MCF 10A (cell line): ENCODE data around the gene MRFAP1L1. TPM values are rescaled to one million over a fixed set of nuclear protein-coding genes. Genes with fewer than 3 reads are reported as not detected.

Source experiments
- BruUV-seq: library from RNA; stranded (reverse); fragments of 400-500 nt; replicated peaks from 2 replicates; lab custom pipeline; 2021; lab: Mats Ljungman, UMichigan
- CTCF ChIA-PET: fragments of 300-600 bp; sonication (Branson Sonifier 250); formaldehyde crosslinking; extraction: SDS; loops from one replicate; lab custom pipeline; 2021; ENCODE audit warnings: antibody characterized with exemption, inconsistent platforms; lab: Yijun Ruan, JAX
- POLR2A ChIA-PET: fragments of 300-600, 350-650 bp; sonication (Branson Sonifier 250); formaldehyde crosslinking; extraction: SDS; loops from one replicate; lab custom pipeline; 2020; ENCODE audit warnings: antibody characterized with exemption, inconsistent platforms; lab: Yijun Ruan, JAX
- DNase-seq: peaks from one replicate; pipeline ENCODE4 v3.0.0-alpha.2; 2018; ENCODE audit not compliant: unreplicated experiment
- H3K27ac Mint-ChIP-seq: one replicate; pipeline ENCODE4 v1.8.0; 2022; ENCODE audit warnings: mild to moderate bottlenecking, low read depth, mixed read lengths; ENCODE audit not compliant: unreplicated experiment
- H3K27me3 Mint-ChIP-seq: one replicate; pipeline ENCODE4 v1.8.0; 2022; ENCODE audit warnings: mixed read lengths; ENCODE audit not compliant: insufficient read depth, unreplicated experiment
- H3K36me3 Mint-ChIP-seq: one replicate; pipeline ENCODE4 v1.8.0; 2022; ENCODE audit warnings: mild to moderate bottlenecking, moderate library complexity, mixed read lengths; ENCODE audit not compliant: insufficient read depth, unreplicated experiment
- H3K4me1 Mint-ChIP-seq: one replicate; pipeline ENCODE4 v1.8.0; 2022; ENCODE audit warnings: mixed read lengths; ENCODE audit not compliant: insufficient read depth, unreplicated experiment
- H3K4me3 Mint-ChIP-seq: one replicate; pipeline ENCODE4 v1.8.0; 2022; ENCODE audit warnings: mild to moderate bottlenecking, moderate library complexity, mixed read lengths; ENCODE audit not compliant: unreplicated experiment
- H3K9me3 Mint-ChIP-seq: one replicate; pipeline ENCODE4 v1.8.0; 2022; ENCODE audit warnings: mixed read lengths; ENCODE audit not compliant: unreplicated experiment
- CTCF ChIP-seq: fragments of 200-600 bp; IDR thresholded peaks from one replicate; pipeline ENCODE4 v1.8.0; 2022; ENCODE audit warnings: antibody characterized with exemption, mild to moderate bottlenecking; ENCODE audit not compliant: unreplicated experiment
- intact Hi-C: fragments of 100-400 bp; cut with micrococcal nuclease; formaldehyde crosslinking; loops from 2 replicates; pipeline ENCODE4 v1.14.1; 2022
- total RNA-seq: library from RNA; stranded (reverse); gene quantifications from 2 replicates; pipeline ENCODE4 v1.2.3, GENCODE V29; 2022

The MRFAP1L1 gene
- total RNA-seq, 1 experiment from 2014 or later = 42.5 TPM

DNA sequence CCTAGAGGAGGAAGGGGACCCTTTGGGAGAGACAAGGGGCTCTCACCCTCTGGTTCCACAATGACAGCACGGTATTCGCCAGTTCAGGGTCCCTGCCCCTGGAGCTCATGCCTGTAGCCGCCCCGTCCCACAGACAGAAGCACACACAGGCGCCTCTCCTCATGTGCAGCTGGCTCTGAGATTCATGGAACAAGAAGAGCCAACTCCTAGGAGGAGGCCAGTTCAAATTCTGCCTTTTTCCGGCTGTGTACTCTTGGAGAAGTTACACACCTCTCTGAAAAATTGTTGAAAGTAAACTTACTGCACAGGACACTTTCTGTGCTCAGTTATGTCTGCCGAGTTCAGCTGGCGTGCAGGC lies 21.6 kb upstream of the MRFAP1L1 start:
- no peak for TF ChIP-seq CTCF
- Mint-ChIP-seq H3K9me3 (no peaks in the 10 kb centered on the region), H3K36me3 (no peaks in the 10 kb centered on the region), H3K4me3 (no peak overlapping the region), H3K27ac (peak overlapping the region; percentile 97), H3K27me3 (no peaks in the 10 kb centered on the region), H3K4me1 (peaks cover 4% of the 10 kb centered on the region)
- CTCF ChIA-PET = interaction anchor here (1.9 to 2.8 kb wide), 2 partner anchors 12 to 142 kb away, joined by 10 read pairs; no protein-coding TSS in a partner anchor
- intact Hi-C loops = no loop called here
- BruUV-seq = no TSS peak
- no peak for DNase-seq
- POLR2A ChIA-PET = interaction anchor here (0.9 to 1.0 kb wide), 2 partner anchors 15 to 38 kb away, joined by 3 to 5 read pairs; partner anchors contain the start of gene BLOC1S4

- Mint-ChIP-seq H3K27ac (no peak overlapping the region), H3K27me3 (no peaks in the 10 kb centered on the region), H3K36me3 (no peaks in the 10 kb centered on the region), H3K4me1 (peaks cover 4% of the 10 kb centered on the region), H3K9me3 (no peaks in the 10 kb centered on the region), H3K4me3 (no peak overlapping the region)
- no TSS peak for BruUV-seq
- ChIA-PET POLR2A (interaction anchor here (0.6 to 1.3 kb wide), 5 partner anchors 15 to 328 kb away, joined by 3 to 5 read pairs (median 3); partner anchors contain the start of gene BLOC1S4), CTCF (interaction anchor here (0.6 to 2.8 kb wide), 4 partner anchors 11 to 1876 kb away, joined by 3 to 10 read pairs (median 8); no protein-coding TSS in a partner anchor)
- DNase-seq = no peak
- TF ChIP-seq CTCF = no peak
- intact Hi-C loops = no loop called here
Observed at GRCh38 chr4:6730603-6731317, 21.1 kb upstream of the MRFAP1L1 start.

GRCh38 chr4:6728320-6729029 lies 18.8 kb upstream of the MRFAP1L1 start:
- DNase-seq = no peak
- POLR2A ChIA-PET = interaction anchor here (0.6 to 1.1 kb wide), 2 partner anchors 12 to 31 kb away, joined by 3 read pairs; no protein-coding TSS in a partner anchor
- intact Hi-C loops = no loop called here
- Mint-ChIP-seq H3K36me3 (no peaks in the 10 kb centered on the region), H3K9me3 (no peaks in the 10 kb centered on the region), H3K27me3 (no peaks in the 10 kb centered on the region), H3K4me3 (no peak overlapping the region), H3K4me1 (peaks cover 4% of the 10 kb centered on the region), H3K27ac (no peak overlapping the region)
- TF ChIP-seq CTCF = no peak
- BruUV-seq = no TSS peak
- CTCF ChIA-PET = interaction anchor here (0.5 to 2.8 kb wide), 5 partner anchors 9 to 378 kb away, joined by 3 to 10 read pairs (median 3); no protein-coding TSS in a partner anchor

DNA sequence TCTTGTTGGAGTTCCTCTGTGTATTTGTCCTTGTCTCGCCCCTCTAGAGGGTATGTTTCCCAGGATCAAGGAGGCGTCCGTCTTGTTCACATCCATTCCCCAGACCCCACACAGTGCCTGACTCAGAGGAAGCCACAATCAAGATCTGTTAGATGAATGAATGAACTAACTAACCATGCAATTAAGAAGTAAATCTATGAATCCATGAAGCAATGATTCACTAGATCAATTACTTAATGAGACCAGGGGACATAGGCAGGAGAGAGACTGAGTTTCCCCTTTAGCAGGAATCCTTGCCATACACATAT lies 18.2 kb upstream of the MRFAP1L1 start:
- intact Hi-C loops = no loop called here
- ChIA-PET POLR2A (no interaction called here), CTCF (interaction anchor here (0.6 to 1.8 kb wide), 3 partner anchors 145 to 178 kb away, joined by 3 to 11 read pairs (median 3); no protein-coding TSS in a partner anchor)
- TF ChIP-seq CTCF = no peak
- Mint-ChIP-seq H3K27me3 (no peaks in the 10 kb centered on the region), H3K4me3 (no peak overlapping the region), H3K36me3 (no peaks in the 10 kb centered on the region), H3K27ac (no peak overlapping the region), H3K4me1 (peaks cover 4% of the 10 kb centered on the region), H3K9me3 (no peaks in the 10 kb centered on the region)
- BruUV-seq = no TSS peak
- DNase-seq = no peak
